ENCODE data around the gene VSTM1.
"Not testable (repeated sequence)": the region's sequence is repeated elsewhere in the genome, so short reads cannot be mapped to it uniquely, and the experiment has no call there.

The VSTM1 gene

GRCh38 chr19:54100561-54100960 lies 36.9 kb upstream of the VSTM1 start, which contains the start of gene OSCAR:
TSS of gene OSCAR (minus strand) at chr19:54100803. CDS start at chr19:54100792, 11 bp downstream.
- H3K4me1 ChIP-seq (ENCODE audit: insufficient read depth, poor library complexity, severe bottlenecking) = no peaks in the 10 kb centered on the region
- H3K27ac ChIP-seq (ENCODE audit: poor library complexity, severe bottlenecking) = no peak within 1 kb of the TSS
- ATAC-seq (ENCODE audit: low read depth) (no peak), DNase-seq (ENCODE audit: low spot score) (no peak)
- H3K36me3 ChIP-seq (ENCODE audit: low read depth) = peaks cover 9% of the 10 kb centered on the region
- H3K9me3 ChIP-seq (ENCODE audit: severe bottlenecking) = no peaks in the 10 kb centered on the region
- H3K27me3 ChIP-seq (ENCODE audit: insufficient read depth, poor library complexity, severe bottlenecking) = no peaks in the 10 kb centered on the region
- H3K4me3 ChIP-seq (ENCODE audit: severe bottlenecking) = no peak within 1 kb of the TSS
- TF ChIP-seq CTCF (IDR thresholded peaks at IDR 0.05; ENCODE audit: poor library complexity, severe bottlenecking) = no peak

GRCh38 chr19:54099903-54100255 lies 36.2 kb upstream of the VSTM1 start:
- H3K4me3 ChIP-seq (ENCODE audit: severe bottlenecking); H3K4me1 ChIP-seq (ENCODE audit: insufficient read depth, poor library complexity, severe bottlenecking); H3K27ac ChIP-seq (ENCODE audit: poor library complexity, severe bottlenecking); H3K9me3 ChIP-seq (ENCODE audit: severe bottlenecking); H3K27me3 ChIP-seq (ENCODE audit: insufficient read depth, poor library complexity, severe bottlenecking); DNase-seq (ENCODE audit: low spot score); H3K36me3 ChIP-seq (ENCODE audit: low read depth); ATAC-seq (ENCODE audit: low read depth): not testable (repeated sequence)

GRCh38 chr19:54099190-54099902 lies 35.6 kb upstream of the VSTM1 start:
- H3K4me1 ChIP-seq (ENCODE audit: insufficient read depth, poor library complexity, severe bottlenecking) = no peaks in the 10 kb centered on the region

GRCh38 chr19:54096617-54097106 lies 33.0 kb upstream of the VSTM1 start:
- no peak for TF ChIP-seq CTCF (IDR thresholded peaks at IDR 0.05; ENCODE audit: poor library complexity, severe bottlenecking)
- peaks cover 2% of the 10 kb centered on the region for H3K9me3 ChIP-seq (ENCODE audit: severe bottlenecking)
- no peak for DNase-seq (ENCODE audit: low spot score)
- H3K36me3 ChIP-seq (ENCODE audit: low read depth) = no peaks in the 10 kb centered on the region
- no peak overlapping the region for H3K4me3 ChIP-seq (ENCODE audit: severe bottlenecking)
- peak; percentile 53; the same call in 1 of the 3 replicates for ATAC-seq (ENCODE audit: low read depth)
- no peaks in the 10 kb centered on the region for H3K4me1 ChIP-seq (ENCODE audit: insufficient read depth, poor library complexity, severe bottlenecking)
- no peak overlapping the region for H3K27ac ChIP-seq (ENCODE audit: poor library complexity, severe bottlenecking)
- no peaks in the 10 kb centered on the region for H3K27me3 ChIP-seq (ENCODE audit: insufficient read depth, poor library complexity, severe bottlenecking)

More at GRCh38 chr19:54099190-54099902, 35.6 kb upstream of the VSTM1 start:
- H3K27ac ChIP-seq (ENCODE audit: poor library complexity, severe bottlenecking) = no peak overlapping the region
- H3K4me3 ChIP-seq (ENCODE audit: severe bottlenecking) = no peak overlapping the region
- no peaks in the 10 kb centered on the region for H3K27me3 ChIP-seq (ENCODE audit: insufficient read depth, poor library complexity, severe bottlenecking)
- DNase-seq (ENCODE audit: low spot score) (no peak), ATAC-seq (ENCODE audit: low read depth) (no peak)
- H3K36me3 ChIP-seq (ENCODE audit: low read depth) = peaks cover 2% of the 10 kb centered on the region; the same call in 1 of the 2 replicates
- H3K9me3 ChIP-seq (ENCODE audit: severe bottlenecking) = no peaks in the 10 kb centered on the region
- TF ChIP-seq CTCF (IDR thresholded peaks at IDR 0.05; ENCODE audit: poor library complexity, severe bottlenecking) = no peak

- H3K4me1 ChIP-seq (ENCODE audit: insufficient read depth, poor library complexity, severe bottlenecking); H3K9me3 ChIP-seq (ENCODE audit: severe bottlenecking); H3K27me3 ChIP-seq (ENCODE audit: insufficient read depth, poor library complexity, severe bottlenecking); DNase-seq (ENCODE audit: low spot score); H3K36me3 ChIP-seq (ENCODE audit: low read depth); H3K27ac ChIP-seq (ENCODE audit: poor library complexity, severe bottlenecking): not testable (repeated sequence)
- ATAC-seq (ENCODE audit: low read depth) = peak; percentile 86
- H3K4me3 ChIP-seq (ENCODE audit: severe bottlenecking) = peak overlapping the region; percentile 5
These were observed 32.3 kb upstream of the VSTM1 start for GRCh38 chr19:54095859-54096616.

Data from RWPE2 (cell line).